Measurements from ENCODE around the gene STXBP6. TPM values are rescaled to one million over a fixed set of nuclear protein-coding genes. Genes with fewer than 3 reads are reported as not detected.

Gene STXBP6
- total and polyA plus RNA-seq, 10 of the 15 experiments (the other 5 are each of a cell fraction or from before 2014, with no cell fraction given): 1.2 to 47.3 (median 1.9) TPM

DNA sequence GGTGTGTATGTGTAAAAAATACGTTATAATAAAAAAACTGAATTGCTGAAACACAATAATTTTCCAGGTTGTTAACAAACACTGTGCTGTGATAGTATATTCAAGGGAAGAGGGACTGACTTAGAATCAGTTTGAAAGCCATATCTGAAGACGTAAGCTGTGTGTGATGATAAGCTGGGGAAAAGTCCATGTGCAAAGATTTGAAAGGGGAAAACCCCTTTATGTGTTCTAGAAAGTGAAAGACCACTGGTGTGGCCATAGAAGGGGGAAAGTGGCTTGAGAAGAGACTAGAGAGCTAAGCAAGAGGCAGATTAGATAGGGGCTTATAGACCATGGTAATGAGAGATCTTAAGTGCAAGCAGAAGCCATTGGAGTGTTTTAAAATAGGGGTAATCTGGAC, 220.1 kb downstream of the STXBP6 start:
- no peak overlapping the region for H3K27ac ChIP-seq (ENCODE audit: control insufficient read depth, insufficient read depth)
- H3K27me3 ChIP-seq (replicated peaks in 1 of 2; ENCODE audit: control insufficient read depth in 2 of 2, insufficient read depth in 2 of 2, low read length in 1 of 2): no peaks in the 10 kb centered on the region
- H3K9ac ChIP-seq (ENCODE audit: control insufficient read depth, insufficient read depth, low read length): no peak overlapping the region
- in situ Hi-C loops (cut with MboI) (no loop called here), intact Hi-C loops (cut with micrococcal nuclease; ENCODE audit: unreplicated experiment) (no loop called here)
- no peaks in the 10 kb centered on the region for H3K9me3 ChIP-seq (replicated peaks; ENCODE audit: control insufficient read depth, insufficient read depth, low read length)
- H3K4me2 ChIP-seq (ENCODE audit: control insufficient read depth, insufficient read depth): no peak overlapping the region
- SMC1A ChIA-PET (ENCODE audit: uncharacterized antibody, unreplicated experiment): interaction anchor here (0.7 to 4.4 kb wide), 15 partner anchors 10 to 233 kb away, joined by 3 to 27 read pairs (median 4); no protein-coding TSS in a partner anchor
- DNase-seq (ENCODE audit: low read depth, low spot score): no peak
- CTCF ChIA-PET: interaction anchor here (1.5 to 2.1 kb wide), 3 partner anchors 14 to 117 kb away, joined by 4 to 9 read pairs (median 5); no protein-coding TSS in a partner anchor
- H3K79me2 ChIP-seq (ENCODE audit: control insufficient read depth, insufficient read depth, low read length): no peaks in the 10 kb centered on the region
- POLR2A ChIA-PET: no interaction called here
- H3K36me3 ChIP-seq (ENCODE audit: control insufficient read depth in 2 of 2, insufficient read depth in 2 of 2, low read length in 1 of 2): no peaks in the 10 kb centered on the region
- 0% methylated on average over 2 of the region's 2 CpGs for WGBS (ENCODE audit: insufficient coverage, insufficient replicate concordance, low lambda C conversion rate, missing lambda C conversion rate)
- no peaks in the 10 kb centered on the region for H4K20me1 ChIP-seq (ENCODE audit: control insufficient read depth, insufficient read depth)
- peak; percentile 89 for ATAC-seq
- no peak overlapping the region for H3K4me3 ChIP-seq
- RAD21 ChIA-PET (ENCODE audit: unreplicated experiment): interaction anchor here (1.0 to 1.6 kb wide), 4 partner anchors 9 to 124 kb away, joined by 3 to 4 read pairs (median 3); no protein-coding TSS in a partner anchor
- FAIRE-seq: no peak
- no peak overlapping the region for H2AFZ ChIP-seq (ENCODE audit: control insufficient read depth, low read depth, low read length)
- no peaks in the 10 kb centered on the region for H3K4me1 ChIP-seq (ENCODE audit: control insufficient read depth, insufficient read depth, low read length)
- no TSS peak for BruUV-seq (replicated peaks)
- TF ChIP-seq, protein P1, sequence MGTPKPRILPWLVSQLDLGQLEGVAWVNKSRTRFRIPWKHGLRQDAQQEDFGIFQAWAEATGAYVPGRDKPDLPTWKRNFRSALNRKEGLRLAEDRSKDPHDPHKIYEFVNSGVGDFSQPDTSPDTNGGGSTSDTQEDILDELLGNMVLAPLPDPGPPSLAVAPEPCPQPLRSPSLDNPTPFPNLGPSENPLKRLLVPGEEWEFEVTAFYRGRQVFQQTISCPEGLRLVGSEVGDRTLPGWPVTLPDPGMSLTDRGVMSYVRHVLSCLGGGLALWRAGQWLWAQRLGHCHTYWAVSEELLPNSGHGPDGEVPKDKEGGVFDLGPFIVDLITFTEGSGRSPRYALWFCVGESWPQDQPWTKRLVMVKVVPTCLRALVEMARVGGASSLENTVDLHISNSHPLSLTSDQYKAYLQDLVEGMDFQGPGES (IDR thresholded peaks at IDR 0.05): no peak
- no peak for TF ChIP-seq PRDM15 (CRISPR knock-in tag; IDR thresholded peaks at IDR 0.05)
- TF ChIP-seq, protein P2, sequence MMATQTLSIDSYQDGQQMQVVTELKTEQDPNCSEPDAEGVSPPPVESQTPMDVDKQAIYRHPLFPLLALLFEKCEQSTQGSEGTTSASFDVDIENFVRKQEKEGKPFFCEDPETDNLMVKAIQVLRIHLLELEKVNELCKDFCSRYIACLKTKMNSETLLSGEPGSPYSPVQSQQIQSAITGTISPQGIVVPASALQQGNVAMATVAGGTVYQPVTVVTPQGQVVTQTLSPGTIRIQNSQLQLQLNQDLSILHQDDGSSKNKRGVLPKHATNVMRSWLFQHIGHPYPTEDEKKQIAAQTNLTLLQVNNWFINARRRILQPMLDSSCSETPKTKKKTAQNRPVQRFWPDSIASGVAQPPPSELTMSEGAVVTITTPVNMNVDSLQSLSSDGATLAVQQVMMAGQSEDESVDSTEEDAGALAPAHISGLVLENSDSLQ (IDR thresholded peaks at IDR 0.05): no peak
- TF ChIP-seq POLR2AphosphoS2 (IDR thresholded peaks at IDR 0.05; ENCODE audit: low read depth, low read length): no peak
- TF ChIP-seq EP300 (IDR thresholded peaks at IDR 0.05; ENCODE audit: borderline replicate concordance in 1 of 2, control insufficient read depth in 1 of 2, low read depth in 2 of 2, low read length in 2 of 2): no peak
- TF ChIP-seq MYC (IDR thresholded peaks at IDR 0.05; ENCODE audit: insufficient read depth, insufficient read length, insufficient replicate concordance, low read length, severe bottlenecking): no peak
- no peak for TF ChIP-seq SIN3A (IDR thresholded peaks at IDR 0.05; ENCODE audit: low read depth, low read length)
- TF ChIP-seq, protein P3, sequence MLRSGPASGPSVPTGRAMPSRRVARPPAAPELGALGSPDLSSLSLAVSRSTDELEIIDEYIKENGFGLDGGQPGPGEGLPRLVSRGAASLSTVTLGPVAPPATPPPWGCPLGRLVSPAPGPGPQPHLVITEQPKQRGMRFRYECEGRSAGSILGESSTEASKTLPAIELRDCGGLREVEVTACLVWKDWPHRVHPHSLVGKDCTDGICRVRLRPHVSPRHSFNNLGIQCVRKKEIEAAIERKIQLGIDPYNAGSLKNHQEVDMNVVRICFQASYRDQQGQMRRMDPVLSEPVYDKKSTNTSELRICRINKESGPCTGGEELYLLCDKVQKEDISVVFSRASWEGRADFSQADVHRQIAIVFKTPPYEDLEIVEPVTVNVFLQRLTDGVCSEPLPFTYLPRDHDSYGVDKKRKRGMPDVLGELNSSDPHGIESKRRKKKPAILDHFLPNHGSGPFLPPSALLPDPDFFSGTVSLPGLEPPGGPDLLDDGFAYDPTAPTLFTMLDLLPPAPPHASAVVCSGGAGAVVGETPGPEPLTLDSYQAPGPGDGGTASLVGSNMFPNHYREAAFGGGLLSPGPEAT (IDR thresholded peaks at IDR 0.05; ENCODE audit: low read depth): no peak
- no peak for TF ChIP-seq CHD2 (IDR thresholded peaks at IDR 0.05; ENCODE audit: borderline replicate concordance, low read depth, low read length)
- no peak for TF ChIP-seq NR2C1 (IDR thresholded peaks at IDR 0.05)
- no peak for TF ChIP-seq ZBTB40 (IDR thresholded peaks at IDR 0.05; ENCODE audit: borderline replicate concordance)
